GM12872 (cell line): ENCODE data around the gene ACAA2.
A peak's percentile ranks its signal among the peaks of the same experiment; 100 is the strongest.

Experiments
- TF ChIP-seq, protein P1 (sequence below): IDR thresholded peaks from 3 replicates; pipeline ENCODE4 v1.5.1; 2011; ENCODE audit warnings: low read depth, mild to moderate bottlenecking, low read length, moderate library complexity; ENCODE audit not compliant: insufficient read depth

The ACAA2 gene

DNA sequence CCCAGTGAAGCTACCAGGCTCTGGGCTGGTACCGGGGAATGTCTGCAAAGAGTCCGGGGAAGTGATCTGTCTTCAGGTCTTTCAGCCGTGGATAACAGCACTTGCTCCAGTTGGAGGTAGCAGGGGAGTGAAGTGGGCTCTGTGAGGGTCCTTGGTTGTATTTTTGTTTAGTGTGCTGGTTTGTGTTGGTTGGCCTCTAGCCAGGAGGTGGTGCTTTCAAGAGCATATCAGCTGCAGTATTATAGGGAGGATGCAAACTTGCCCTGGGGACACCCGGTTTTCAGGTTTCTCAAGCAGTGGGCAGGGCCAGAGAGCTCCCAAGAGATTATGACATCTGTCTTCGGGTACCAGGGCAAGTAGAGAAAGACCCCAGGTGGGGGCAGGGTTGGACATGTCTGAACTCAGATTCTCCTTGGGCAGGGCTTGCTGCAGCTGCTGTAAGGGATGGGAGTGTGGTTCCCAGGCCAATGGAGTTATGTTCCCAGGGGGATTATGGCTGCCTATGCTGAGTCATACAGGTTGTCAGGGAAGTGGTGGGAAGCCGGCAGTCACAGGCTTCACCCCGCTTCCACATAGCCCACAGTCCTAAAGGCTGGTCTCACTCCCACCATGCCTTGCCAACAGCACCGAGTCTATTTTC lies 34.4 kb downstream of the ACAA2 start:
- TF ChIP-seq, protein P1, sequence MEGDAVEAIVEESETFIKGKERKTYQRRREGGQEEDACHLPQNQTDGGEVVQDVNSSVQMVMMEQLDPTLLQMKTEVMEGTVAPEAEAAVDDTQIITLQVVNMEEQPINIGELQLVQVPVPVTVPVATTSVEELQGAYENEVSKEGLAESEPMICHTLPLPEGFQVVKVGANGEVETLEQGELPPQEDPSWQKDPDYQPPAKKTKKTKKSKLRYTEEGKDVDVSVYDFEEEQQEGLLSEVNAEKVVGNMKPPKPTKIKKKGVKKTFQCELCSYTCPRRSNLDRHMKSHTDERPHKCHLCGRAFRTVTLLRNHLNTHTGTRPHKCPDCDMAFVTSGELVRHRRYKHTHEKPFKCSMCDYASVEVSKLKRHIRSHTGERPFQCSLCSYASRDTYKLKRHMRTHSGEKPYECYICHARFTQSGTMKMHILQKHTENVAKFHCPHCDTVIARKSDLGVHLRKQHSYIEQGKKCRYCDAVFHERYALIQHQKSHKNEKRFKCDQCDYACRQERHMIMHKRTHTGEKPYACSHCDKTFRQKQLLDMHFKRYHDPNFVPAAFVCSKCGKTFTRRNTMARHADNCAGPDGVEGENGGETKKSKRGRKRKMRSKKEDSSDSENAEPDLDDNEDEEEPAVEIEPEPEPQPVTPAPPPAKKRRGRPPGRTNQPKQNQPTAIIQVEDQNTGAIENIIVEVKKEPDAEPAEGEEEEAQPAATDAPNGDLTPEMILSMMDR, result no peak

DNA sequence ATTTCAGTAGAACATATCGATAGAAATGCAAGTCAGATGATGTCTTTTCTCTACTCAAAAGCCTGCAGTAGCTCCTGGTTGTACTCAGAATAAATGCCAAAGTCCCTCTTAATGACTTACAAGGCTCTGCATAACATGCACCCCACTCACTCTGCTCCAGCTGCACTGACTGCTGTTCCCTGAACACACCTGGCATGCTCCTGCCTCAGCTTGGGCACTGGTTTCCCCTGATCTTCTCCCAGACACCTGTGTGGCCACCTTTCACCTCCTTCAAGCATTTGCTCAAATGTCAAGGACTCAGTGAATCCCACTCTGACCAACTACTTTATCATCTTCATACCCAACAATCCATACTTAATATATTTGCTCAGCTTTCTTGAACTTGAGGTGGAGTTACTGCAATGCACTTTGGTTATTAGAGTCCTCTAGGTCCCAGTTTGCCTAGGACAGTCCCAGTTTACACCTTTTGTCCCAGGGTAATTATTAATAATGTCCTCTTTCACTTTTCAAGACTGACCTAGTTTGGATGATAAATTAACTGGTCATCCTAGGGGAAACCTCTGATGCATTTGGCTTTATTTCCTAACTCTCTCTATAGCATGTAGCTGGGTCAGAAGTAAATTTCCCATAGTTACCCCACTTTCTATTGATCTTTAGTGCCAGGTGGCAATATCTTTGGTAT lies 44.1 kb downstream of the ACAA2 start:
- TF ChIP-seq, protein P1, result no peak

DNA sequence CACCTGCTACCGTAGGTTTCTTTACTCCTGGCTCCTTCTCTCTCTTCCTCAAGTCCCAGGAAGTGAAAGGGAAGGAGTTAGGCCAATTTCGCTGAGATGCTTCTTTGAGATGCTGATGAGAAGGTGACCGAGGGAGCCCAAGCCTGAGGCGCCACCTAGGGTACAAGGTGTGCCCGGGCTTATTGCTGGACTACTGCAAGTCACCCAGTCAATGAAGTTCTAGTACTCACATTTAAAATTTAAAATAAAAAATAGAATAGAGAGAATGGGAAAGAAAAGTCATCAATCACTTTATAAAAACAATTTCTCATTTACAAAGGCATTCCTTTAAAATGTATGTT lies 45.3 kb downstream of the ACAA2 start:
- TF ChIP-seq, protein P1, result peak; percentile 42

DNA sequence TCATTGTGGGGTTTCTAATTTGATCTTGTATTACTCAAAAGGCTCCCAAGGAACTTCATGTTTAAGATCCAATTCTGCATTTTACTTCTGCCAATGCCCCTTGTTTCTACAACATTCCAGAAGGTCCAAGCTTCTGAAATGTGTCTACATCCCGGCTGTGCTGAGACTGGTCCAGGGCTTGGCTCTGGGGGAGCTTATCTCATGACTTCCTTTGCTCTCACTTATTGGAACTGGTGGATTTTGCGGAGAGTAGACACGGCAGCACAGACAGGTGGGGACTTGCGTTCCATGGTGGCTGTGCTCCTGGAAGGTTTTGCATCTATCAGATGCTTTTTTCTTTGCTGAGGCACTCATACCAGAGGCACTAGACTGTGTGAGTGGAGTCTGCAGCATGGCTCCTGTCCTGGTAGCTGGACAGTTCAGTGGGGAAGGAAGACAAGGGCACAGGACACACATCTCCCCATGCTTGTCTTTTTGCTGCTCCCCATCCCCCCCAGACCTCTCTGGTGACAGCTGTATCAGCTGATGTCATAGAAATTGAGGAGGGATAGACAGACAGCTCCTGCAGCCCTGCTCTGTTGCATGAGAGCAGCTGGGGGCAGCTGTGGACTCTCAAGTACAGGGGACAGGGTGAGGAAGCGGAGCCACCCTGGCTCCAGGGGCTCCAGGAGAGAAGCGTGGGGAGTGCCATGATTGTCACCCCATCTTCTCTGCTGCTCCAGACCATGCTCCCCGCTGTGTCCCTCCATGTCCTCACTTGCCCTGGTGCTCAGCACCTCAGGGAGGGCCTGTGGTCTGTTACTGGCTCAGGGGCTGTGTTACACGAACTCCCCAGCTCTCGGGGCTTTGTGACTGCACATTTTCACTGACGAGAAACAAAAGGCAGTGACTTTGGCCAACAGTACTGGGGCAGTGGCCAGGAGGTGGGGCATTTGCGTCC lies 46.0 kb downstream of the ACAA2 start:
- TF ChIP-seq, protein P1, result no peak

DNA sequence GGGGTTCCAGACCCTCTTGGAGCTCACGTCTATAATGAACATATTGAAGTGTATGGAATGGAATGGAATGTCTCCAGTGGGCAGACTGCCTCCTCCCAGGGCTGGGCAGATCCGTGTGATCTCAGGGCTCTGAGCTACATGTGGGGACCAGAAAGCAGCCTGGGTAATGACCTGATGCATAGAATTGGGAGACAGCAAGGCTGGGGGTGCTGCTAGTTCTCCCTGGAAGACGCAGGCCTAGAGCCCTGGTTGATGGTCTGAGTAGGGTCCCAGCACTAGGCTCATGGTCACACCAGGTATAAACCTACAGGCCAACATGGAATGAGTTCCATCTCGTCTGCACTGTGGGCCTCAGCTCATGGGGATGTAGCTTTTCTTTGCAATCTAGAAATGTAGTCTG lies 46.7 kb downstream of the ACAA2 start:
- TF ChIP-seq, protein P1, result no peak

DNA sequence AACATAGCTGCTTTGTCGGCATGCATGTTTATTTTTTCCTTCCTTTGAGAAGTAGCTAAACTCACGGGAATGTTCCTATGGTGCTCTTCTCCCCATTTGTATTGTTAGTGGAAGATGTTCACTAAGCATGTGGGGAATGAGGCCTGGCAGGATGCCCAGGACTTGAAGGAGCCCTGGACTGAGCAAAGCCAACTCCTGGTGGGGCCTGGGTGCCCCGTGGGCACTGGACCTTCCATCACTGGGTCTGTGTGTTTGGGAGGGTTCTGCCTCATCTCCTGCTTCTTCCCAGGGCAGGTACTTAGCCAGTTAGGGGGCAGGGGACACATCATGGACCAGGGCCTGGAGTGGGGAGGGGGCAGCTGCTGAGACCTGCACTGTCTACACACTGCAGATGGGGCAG lies 49.3 kb downstream of the ACAA2 start:
- TF ChIP-seq, protein P1, result no peak

DNA sequence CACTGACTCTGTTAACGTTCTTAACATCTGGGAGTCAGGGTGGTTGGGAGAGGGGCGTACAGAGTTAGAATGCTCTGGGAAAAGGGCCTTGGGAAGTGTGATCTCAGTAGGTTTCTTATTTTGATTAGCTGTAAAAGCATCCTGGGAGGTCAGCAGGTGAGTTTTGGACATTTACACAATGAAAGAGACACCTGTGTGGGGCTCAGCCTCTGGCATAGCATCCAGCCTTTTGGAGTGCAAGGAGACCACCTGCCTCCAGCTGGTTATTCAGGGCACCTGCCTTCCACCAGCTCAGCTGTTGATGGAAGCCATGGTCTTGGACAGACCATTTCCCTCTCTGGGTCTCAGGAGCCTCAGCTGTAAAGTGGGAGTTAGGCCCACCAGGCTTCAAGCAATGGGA lies 49.7 kb downstream of the ACAA2 start:
- TF ChIP-seq, protein P1, result no peak
